GM18519 (cell line): ENCODE results near the gene TOMM40.
"Not testable (repeated sequence)": the region's sequence is repeated elsewhere in the genome, so short reads cannot be mapped to it uniquely, and the experiment has no call there.

Experiments
- ATAC-seq: cut with Tn5 transposase; IDR thresholded peaks from one replicate; pipeline ENCODE4 v1.9.1; 2021; ENCODE audit warnings: mild to moderate bottlenecking, moderate library complexity; ENCODE audit not compliant: unreplicated experiment, low FRiP score

Gene TOMM40

DNA sequence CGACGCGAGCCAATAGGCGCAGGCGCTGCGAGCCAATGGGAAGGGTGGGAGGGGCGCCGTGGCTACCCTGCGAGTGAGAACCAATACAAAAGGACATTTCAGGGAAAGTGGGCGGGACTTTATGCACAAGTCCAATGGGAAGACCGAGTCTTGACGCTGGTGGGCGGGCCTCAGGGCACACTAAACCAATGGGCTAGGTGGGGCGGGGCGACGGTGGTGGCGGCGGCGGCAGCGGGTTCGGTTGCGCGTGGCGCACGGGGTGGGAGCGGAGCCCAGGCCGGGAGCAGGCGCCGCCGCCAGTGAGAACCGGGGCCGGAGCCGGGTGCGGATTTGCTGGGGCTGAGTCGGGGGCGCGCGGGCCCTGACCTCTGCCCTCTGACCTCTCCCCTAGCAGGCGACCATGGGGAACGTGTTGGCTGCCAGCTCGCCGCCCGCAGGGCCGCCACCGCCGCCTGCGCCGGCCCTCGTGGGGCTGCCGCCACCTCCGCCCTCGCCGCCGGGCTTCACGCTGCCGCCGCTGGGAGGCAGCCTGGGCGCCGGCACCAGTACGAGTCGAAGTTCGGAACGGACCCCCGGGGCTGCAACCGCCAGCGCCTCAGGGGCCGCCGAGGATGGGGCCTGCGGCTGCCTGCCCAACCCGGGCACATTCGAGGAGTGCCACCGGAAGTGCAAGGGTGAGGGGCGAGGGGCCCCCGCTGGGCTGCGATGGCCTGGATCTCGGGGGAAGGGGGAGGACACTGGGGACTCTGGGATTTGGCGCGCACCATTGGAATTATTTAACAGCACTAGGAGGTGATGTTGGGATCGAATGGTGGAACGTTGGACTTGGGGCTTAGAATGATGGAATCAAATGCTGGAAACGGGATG is at the start of gene TOMM40:
TOMM40 (plus strand) TSS at position 239 of the 867 bp plus-strand sequence; CDS start at position 401, 162 bp downstream.
- ATAC-seq, result no peak

- ATAC-seq, result peak; percentile 7
Measured at GRCh38 chr19:44845286-44845611, 45.8 kb upstream of the TOMM40 start.

DNA sequence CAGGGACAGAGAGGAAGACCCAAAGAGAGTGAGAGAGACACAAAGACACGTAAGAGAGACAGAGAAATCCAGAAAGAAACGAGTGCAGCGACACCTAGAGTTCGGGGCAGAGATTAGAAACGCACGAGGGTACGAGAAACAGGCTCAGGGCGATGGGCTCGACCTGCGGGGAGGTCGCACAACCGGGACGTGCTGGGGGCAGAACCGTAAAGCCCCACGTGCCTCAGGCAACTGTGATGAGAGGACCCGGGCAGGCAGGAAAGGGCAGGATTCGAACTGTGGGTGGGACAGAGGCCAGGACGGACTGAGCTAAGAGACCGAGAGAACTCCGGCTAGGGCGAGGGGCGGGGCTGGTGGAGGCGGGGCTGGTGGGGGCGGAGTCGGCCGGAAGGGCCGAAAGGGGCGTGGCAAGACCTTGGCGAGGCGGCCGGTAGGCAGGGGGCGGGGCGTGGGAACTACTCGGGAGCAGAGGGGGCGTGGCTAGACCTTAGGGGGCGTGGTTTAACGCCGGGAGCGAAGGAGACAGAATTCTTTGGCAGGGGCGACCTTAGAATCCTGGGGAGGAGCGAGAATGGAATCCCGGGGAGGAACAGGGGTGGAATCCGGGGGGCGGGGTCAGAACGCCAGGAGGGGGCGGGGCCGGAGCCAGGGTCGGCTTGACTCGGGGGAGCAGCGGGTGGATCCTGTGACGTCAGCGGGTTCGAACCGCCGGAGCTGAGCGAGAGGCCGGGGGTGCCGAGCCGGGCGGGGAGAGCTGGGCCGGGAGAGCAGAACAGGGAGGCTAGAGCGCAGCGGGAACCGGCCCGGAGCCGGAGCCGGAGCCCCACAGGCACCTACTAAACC is 45.2 kb upstream of the TOMM40 start, which contains the start of gene NECTIN2:
NECTIN2 (plus strand) TSS at position 686 of the 843 bp plus-strand sequence. CDS start 229 bp downstream, outside the sequence.
- no peak for ATAC-seq

GRCh38 chr19:44846455-44847143 is 44.5 kb upstream of the TOMM40 start:
- ATAC-seq, result no peak

DNA sequence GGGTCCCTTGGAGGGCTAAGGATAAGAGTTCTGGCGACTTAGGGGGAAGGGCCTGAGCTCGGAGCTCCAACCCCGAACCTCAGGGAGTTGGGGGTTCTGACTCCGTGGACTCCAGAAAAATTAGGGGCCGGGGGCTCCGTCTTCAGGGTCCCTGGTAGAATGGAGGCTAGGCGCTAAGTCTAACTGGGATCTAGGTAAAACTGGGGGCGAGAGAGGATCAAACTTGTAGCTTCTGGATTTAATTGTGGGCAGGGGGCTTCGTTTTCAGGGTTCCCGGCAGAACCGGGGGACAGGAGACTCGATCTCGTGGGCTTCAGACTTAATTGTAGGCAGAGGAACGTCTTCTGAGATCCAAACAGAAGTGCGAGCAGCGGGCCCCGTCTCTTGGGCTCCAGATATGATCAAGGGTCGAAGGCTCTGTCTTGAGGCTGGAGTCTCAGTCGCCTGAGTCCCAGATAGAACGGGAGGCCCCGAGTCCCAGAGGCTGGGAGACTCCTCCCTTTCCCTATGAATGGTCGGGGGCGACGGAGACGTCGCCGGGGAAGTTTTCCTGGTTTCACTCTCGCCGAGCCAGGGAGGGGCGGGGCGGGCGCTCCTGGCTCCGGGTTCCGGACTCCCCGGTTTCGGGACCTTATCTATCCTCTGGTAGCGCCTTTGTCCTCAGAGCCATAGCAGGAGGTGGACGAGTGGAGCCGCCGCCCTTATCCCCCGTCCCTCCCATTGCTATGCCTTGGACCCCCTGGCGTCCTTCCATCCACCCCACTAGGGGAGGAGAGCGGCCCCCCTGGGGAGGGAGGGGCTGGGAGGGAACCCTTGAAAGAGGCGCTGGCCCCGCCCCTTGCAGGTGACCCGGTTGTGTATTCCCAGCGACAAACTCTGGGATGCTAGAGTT is 43.7 kb upstream of the TOMM40 start:
- ATAC-seq, result no peak

GRCh38 chr19:44848036-44848811 is 42.8 kb upstream of the TOMM40 start:
- ATAC-seq, result no peak

GRCh38 chr19:44848812-44849447 is 42.1 kb upstream of the TOMM40 start:
- no peak for ATAC-seq

DNA sequence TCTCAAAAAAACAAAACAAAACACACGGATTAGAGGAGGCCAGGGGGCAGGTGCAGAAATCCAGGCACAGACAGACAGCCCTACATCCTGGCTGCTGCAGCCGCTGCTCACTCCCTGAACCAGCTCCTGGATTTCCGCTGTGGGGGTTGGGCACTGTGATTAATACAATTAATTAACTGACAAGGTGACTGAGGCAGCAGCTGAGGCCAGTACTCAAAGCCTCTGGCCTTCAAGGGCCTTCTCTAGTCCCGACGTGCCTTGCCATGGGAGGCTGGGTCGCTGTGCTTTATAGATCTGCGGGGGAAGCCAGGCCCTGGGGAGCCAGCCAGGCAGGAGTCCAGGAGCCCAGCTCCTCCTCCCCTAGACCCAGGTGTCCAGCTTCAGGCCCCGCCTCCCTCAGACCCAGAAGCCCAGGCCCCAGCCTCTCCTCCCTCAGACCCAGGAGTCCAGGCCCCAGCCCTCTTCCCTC is 40.4 kb upstream of the TOMM40 start:
- ATAC-seq, result no peak

DNA sequence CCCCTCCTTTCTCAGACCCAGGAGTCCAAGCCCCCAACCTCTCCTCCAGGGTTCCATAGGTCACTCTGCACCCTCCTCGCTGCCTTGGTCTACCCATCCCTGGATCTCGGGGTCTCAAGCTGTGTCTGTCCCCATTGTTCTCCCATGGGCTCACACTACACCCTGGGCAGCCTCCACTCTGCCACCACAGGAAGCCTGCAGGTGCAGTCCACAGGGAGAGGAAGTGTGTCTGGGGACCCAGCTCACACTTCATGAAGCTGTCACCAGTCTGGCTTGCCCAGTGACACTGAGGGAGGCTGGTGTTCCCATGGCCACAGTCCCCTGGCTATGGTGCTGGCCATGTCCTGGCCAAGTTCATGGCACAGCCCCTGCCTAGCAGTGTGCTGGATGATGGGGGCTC is 39.6 kb upstream of the TOMM40 start:
- ATAC-seq, result no peak

GRCh38 chr19:44855606-44856005 is 35.4 kb upstream of the TOMM40 start:
- ATAC-seq, result no peak

- no peak for ATAC-seq
Measured at GRCh38 chr19:44856421-44857083, 34.5 kb upstream of the TOMM40 start.

- ATAC-seq, result no peak
Measured at GRCh38 chr19:44857837-44858236, 33.2 kb upstream of the TOMM40 start.

GRCh38 chr19:44861576-44861975 is 29.5 kb upstream of the TOMM40 start:
- ATAC-seq, result not testable (repeated sequence)

DNA sequence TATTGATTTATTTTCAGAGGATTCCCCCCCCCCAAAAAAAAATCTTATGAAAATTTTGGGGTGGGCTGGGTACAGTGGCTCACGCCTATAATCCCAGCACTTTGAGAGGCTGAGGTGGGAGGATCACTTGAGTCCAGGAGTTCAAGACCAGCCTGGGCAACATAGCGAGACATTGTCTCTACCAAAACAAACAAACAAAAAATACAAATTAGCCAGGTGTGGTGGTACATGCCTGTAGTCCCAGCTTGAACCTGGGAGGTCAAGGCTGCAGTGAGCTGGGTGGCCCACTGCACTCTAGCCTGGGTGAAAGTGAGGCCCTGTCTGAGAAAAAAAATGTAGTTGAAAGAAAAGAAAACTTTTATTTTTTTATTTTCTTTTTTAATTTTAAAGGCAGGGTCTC is 27.1 kb upstream of the TOMM40 start:
- ATAC-seq, result no peak

DNA sequence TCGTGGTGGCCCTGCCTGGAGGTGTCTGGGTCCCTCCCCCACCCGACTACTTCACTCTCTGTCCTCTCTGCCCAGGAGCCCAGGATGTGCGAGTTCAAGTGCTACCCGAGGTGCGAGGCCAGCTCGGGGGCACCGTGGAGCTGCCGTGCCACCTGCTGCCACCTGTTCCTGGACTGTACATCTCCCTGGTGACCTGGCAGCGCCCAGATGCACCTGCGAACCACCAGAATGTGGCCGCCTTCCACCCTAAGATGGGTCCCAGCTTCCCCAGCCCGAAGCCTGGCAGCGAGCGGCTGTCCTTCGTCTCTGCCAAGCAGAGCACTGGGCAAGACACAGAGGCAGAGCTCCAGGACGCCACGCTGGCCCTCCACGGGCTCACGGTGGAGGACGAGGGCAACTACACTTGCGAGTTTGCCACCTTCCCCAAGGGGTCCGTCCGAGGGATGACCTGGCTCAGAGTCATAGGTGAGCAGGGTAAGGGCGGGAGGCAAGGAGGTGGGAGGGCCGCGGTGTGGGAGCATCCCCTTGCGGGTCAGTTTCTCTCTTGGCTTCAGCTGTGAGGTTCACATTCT is 25.8 kb upstream of the TOMM40 start:
- ATAC-seq, result no peak

DNA sequence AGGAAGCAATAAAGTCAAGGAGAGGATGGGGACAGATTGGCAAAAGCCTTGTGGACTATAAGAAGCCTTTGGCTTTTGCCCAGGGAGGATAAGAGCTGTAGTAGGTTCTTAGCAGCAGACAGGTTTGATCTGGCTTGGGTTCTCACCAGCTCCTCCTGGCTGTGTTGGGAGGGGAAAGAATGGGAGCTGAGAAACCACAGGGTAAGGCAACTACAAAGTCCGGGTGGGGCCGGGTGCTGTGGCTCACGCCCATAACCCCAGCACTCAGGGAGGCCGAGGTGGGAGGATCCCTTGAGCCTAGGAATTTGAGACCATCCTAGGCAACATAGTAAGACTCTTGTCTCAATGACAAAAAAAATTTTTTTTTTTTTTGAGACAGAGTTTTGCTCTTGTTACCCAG is 24.4 kb upstream of the TOMM40 start:
- ATAC-seq, result no peak

DNA sequence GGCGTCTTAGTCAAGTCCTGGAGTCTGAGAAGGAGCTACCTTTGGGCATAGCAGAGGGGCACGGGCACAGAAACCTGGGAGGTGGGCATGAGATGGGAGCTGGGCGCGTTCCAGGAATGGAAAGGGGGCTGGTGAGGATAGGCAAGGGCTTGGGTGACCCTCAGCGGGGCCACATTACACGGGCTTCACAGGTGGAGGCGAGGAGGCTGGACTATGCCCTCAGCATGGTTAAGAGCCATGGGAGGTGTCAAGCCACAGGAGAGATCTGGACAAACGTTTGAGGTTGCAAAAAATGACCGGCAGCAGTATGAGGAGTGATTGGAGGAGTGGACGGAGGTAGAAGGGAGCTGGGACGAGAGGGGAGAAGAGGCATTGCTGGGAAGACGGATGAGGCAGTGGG is 23.5 kb upstream of the TOMM40 start:
- no peak for ATAC-seq
